GM23248 (cell line): ENCODE data around the gene LPGAT1. TPM values are rescaled to one million over a fixed set of nuclear protein-coding genes. Genes with fewer than 3 reads are reported as not detected.

Source experiments
- DNase-seq: peaks from one replicate; pipeline ENCODE4 v3.0.0-alpha.2; 2015
- H2AFZ ChIP-seq: fragments of 200-600 bp; sonication (generic); 2 replicates; pipeline ENCODE4 v1.6.1; 2016; ENCODE audit warnings: antibody characterized with exemption
- H3F3A ChIP-seq: fragments of 200-600 bp; sonication (generic); 2 replicates; pipeline ENCODE4 v1.6.1; 2016; ENCODE audit warnings: mild to moderate bottlenecking, antibody characterized with exemption, mixed run types; ENCODE audit not compliant: insufficient read depth
- H3K27ac ChIP-seq: fragments of 200-600 bp; sonication (generic); 2 replicates; pipeline ENCODE4 v1.5.1; 2016; ENCODE audit warnings: mild to moderate bottlenecking
- H3K27me3 ChIP-seq: fragments of 200-600 bp; sonication (generic); replicated peaks from 2 replicates; pipeline ENCODE4 v1.6.1; 2016; ENCODE audit warnings: mild to moderate bottlenecking; ENCODE audit not compliant: insufficient read depth
- H3K36me3 ChIP-seq: fragments of 200-600 bp; sonication (generic); 2 replicates; pipeline ENCODE4 v1.6.1; 2016; ENCODE audit warnings: low read depth, mild to moderate bottlenecking
- H3K4me1 ChIP-seq: fragments of 200-600 bp; sonication (generic); 2 replicates; pipeline ENCODE4 v1.6.1; 2016; ENCODE audit warnings: mild to moderate bottlenecking; ENCODE audit not compliant: insufficient read depth
- H3K4me2 ChIP-seq: fragments of 200-600 bp; sonication (generic); one replicate; pipeline ENCODE4 v1.6.1; 2016; ENCODE audit warnings: mild to moderate bottlenecking; ENCODE audit not compliant: unreplicated experiment
- H3K4me3 ChIP-seq: fragments of 200-600 bp; sonication (generic); 2 replicates; pipeline ENCODE4 v1.5.1; 2016; ENCODE audit warnings: mild to moderate bottlenecking
- H3K79me2 ChIP-seq: fragments of 200-600 bp; sonication (generic); 2 replicates; pipeline ENCODE4 v1.6.1; 2016; ENCODE audit warnings: mild to moderate bottlenecking; ENCODE audit not compliant: insufficient read depth
- H3K9ac ChIP-seq: fragments of 200-600 bp; sonication (generic); 2 replicates; pipeline ENCODE4 v1.6.1; 2016; ENCODE audit warnings: mild to moderate bottlenecking
- H3K9me2 ChIP-seq: fragments of 200-600 bp; sonication (generic); 2 replicates; pipeline ENCODE4 v1.6.1; 2016; ENCODE audit warnings: mixed run types, mild to moderate bottlenecking, moderate library complexity; ENCODE audit not compliant: insufficient read depth
- H3K9me3 ChIP-seq: fragments of 200-600 bp; sonication (generic); one replicate; pipeline ENCODE4 v1.6.1; 2017; ENCODE audit warnings: low read depth
- H4K20me1 ChIP-seq: fragments of 200-600 bp; sonication (generic); 2 replicates; pipeline ENCODE4 v1.6.0; 2016; ENCODE audit not compliant: insufficient read depth
- EZH2 ChIP-seq: fragments of 200-600 bp; sonication (generic); IDR thresholded peaks from 2 replicates; pipeline ENCODE4 v1.6.1; 2018; ENCODE audit warnings: antibody characterized with exemption, mild to moderate bottlenecking; ENCODE audit not compliant: insufficient read depth, poor library complexity, severe bottlenecking
- EZH2phosphoT487 ChIP-seq: fragments of 200-600 bp; sonication (generic); IDR thresholded peaks from 2 replicates; pipeline ENCODE4 v1.6.1; 2018; ENCODE audit warnings: antibody characterized with exemption, moderate library complexity, mild to moderate bottlenecking, low read depth; ENCODE audit not compliant: insufficient read depth
- WGBS, 2 experiments: methylation state at CpG; one replicate each; pipeline ENCODE4 v1.1.6; 2015 to 2017; ENCODE audit warnings: low lambda C conversion rate in 2 of 2, low coverage in 1 of 2; ENCODE audit errors: missing lambda C conversion rate in 2 of 2; 5-methylcytosine and 5-hydroxymethylcytosine counted together
- in situ Hi-C: fragments of 300-500 bp; cut with MboI; formaldehyde crosslinking; loops from 2 replicates; pipeline ENCODE4 v1.15.0; 2020
- polyA plus RNA-seq: library from polyadenylated mRNA; unstranded; fragments of >200 nt; fragmentation: Nextera tagmentation; extraction: Ambion mirVana; gene quantifications from 2 replicates; pipeline ENCODE4 v1.2.1, GENCODE V29; 2016
- total RNA-seq: library from RNA; depleted of rRNA; stranded (reverse); fragments of >200 nt; shearing (Covaris generic); gene quantifications from 2 replicates; pipeline ENCODE4 v1.2.3, GENCODE V29; 2014

LPGAT1 gene
- total and polyA plus RNA-seq, 2 experiments from 2014 or later = 13.5 to 62.4 TPM

GRCh38 chr1:211808475-211808874 is 22.1 kb downstream of the LPGAT1 start:
- Histone ChIP-seq H3K27ac (no peak overlapping the region), H3F3A (no peaks in the 10 kb centered on the region), H3K4me3 (no peak overlapping the region), H3K36me3 (peaks cover 29% of the 10 kb centered on the region), H3K4me2 (no peak overlapping the region), H4K20me1 (no peaks in the 10 kb centered on the region), H3K79me2 (peaks cover 37% of the 10 kb centered on the region), H2AFZ (no peak overlapping the region), H3K9ac (no peak overlapping the region), H3K9me3 (no peaks in the 10 kb centered on the region), H3K4me1 (no peaks in the 10 kb centered on the region), H3K27me3 (no peaks in the 10 kb centered on the region), H3K9me2 (no peaks in the 10 kb centered on the region)
- WGBS, 2 experiments = 89 to 95% methylated on average over 2 of the region's 2 CpGs
- TF ChIP-seq EZH2 (no peak), EZH2phosphoT487 (no peak)
- in situ Hi-C loops = no loop called here
- no peak for DNase-seq

GRCh38 chr1:211804915-211805314 is 25.6 kb downstream of the LPGAT1 start:
- TF ChIP-seq EZH2 (no peak), EZH2phosphoT487 (no peak)
- H3K27ac ChIP-seq = no peak overlapping the region
- DNase-seq = no peak
- WGBS, 2 experiments = 57 to 59% methylated on average over 2 of the region's 2 CpGs
- H3K27me3 ChIP-seq = no peaks in the 10 kb centered on the region
- H3K4me1 ChIP-seq = no peaks in the 10 kb centered on the region
- no peaks in the 10 kb centered on the region for H3K9me2 ChIP-seq
- H3K36me3 ChIP-seq = peaks cover 23% of the 10 kb centered on the region
- H4K20me1 ChIP-seq = no peaks in the 10 kb centered on the region
- no peaks in the 10 kb centered on the region for H3F3A ChIP-seq
- no peak overlapping the region for H2AFZ ChIP-seq
- H3K4me3 ChIP-seq = no peak overlapping the region
- no peak overlapping the region for H3K4me2 ChIP-seq
- in situ Hi-C loops = no loop called here
- no peak overlapping the region for H3K9ac ChIP-seq
- peaks cover 32% of the 10 kb centered on the region for H3K79me2 ChIP-seq
- no peaks in the 10 kb centered on the region for H3K9me3 ChIP-seq

DNA sequence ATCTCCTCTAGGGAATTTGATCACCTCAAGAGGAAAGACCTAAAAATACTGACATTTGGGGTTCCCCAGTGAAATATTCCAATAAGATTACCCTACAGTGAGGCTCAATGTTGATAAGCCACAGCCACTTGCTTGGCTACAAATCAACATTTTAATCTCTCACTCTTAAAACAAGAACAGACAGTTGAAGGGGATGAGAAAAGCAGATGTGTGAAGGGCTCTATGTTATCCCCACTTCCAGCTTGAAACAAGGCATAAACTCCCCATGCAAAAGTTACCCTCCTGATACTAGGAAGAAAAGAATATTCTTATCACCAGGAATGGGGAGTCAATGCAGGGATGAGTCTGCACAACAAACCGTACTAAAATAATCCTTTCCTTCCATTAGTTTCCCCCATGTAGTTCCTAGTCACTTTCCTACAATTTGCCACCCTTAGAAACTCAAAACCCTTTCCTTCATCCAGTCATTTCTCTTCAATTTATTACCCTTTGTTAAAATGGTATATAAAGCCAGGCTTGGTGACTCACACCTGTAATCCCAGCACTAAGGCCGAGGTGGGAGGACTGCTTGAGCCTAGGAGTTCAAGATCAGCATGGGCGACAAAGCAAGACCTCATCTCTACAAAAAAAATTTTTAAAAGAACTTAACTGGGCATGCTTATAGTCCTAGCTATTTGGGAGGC is 29.5 kb downstream of the LPGAT1 start:
- H3F3A ChIP-seq = no peaks in the 10 kb centered on the region
- no peak overlapping the region for H3K27ac ChIP-seq
- TF ChIP-seq EZH2phosphoT487 (no peak), EZH2 (no peak)
- H3K4me3 ChIP-seq = no peak overlapping the region
- no peak overlapping the region for H3K4me2 ChIP-seq
- no peak overlapping the region for H3K9ac ChIP-seq
- no peaks in the 10 kb centered on the region for H3K9me3 ChIP-seq
- H2AFZ ChIP-seq = no peak overlapping the region
- H3K36me3 ChIP-seq = peaks cover 14% of the 10 kb centered on the region
- no peaks in the 10 kb centered on the region for H3K27me3 ChIP-seq
- no peaks in the 10 kb centered on the region for H3K9me2 ChIP-seq
- in situ Hi-C loops = no loop called here
- DNase-seq = no peak
- 94 to 96% methylated on average over 3 of the region's 3 CpGs for WGBS, 2 experiments
- peaks cover 28% of the 10 kb centered on the region for H3K79me2 ChIP-seq
- no peaks in the 10 kb centered on the region for H4K20me1 ChIP-seq
- no peaks in the 10 kb centered on the region for H3K4me1 ChIP-seq

GRCh38 chr1:211797994-211798393 is 32.6 kb downstream of the LPGAT1 start:
- H3K4me1 ChIP-seq = no peaks in the 10 kb centered on the region
- TF ChIP-seq EZH2 (no peak), EZH2phosphoT487 (no peak)
- H3K36me3 ChIP-seq = peaks cover 8% of the 10 kb centered on the region
- WGBS, 2 experiments = 71 to 74% methylated on average over 2 of the region's 2 CpGs
- H3K9me3 ChIP-seq = no peaks in the 10 kb centered on the region
- H3F3A ChIP-seq = no peaks in the 10 kb centered on the region
- no peak overlapping the region for H3K9ac ChIP-seq
- in situ Hi-C loops = no loop called here
- DNase-seq = no peak
- H4K20me1 ChIP-seq = no peaks in the 10 kb centered on the region
- no peaks in the 10 kb centered on the region for H3K27me3 ChIP-seq
- no peak overlapping the region for H3K27ac ChIP-seq
- peaks cover 12% of the 10 kb centered on the region; the same call in 1 of the 2 replicates for H3K79me2 ChIP-seq
- H3K9me2 ChIP-seq = no peaks in the 10 kb centered on the region
- no peak overlapping the region for H3K4me3 ChIP-seq
- H3K4me2 ChIP-seq = no peak overlapping the region
- H2AFZ ChIP-seq = no peak overlapping the region

- DNase-seq = no peak
- Histone ChIP-seq H3K9me3 (no peaks in the 10 kb centered on the region), H3K27me3 (no peaks in the 10 kb centered on the region), H3K36me3 (peaks cover 2% of the 10 kb centered on the region; the same call in 1 of the 2 replicates), H3K79me2 (no peaks in the 10 kb centered on the region), H3K4me3 (no peak overlapping the region), H3F3A (no peaks in the 10 kb centered on the region), H3K27ac (no peak overlapping the region), H4K20me1 (no peaks in the 10 kb centered on the region), H3K9me2 (no peaks in the 10 kb centered on the region), H3K4me2 (no peak overlapping the region), H2AFZ (no peak overlapping the region), H3K4me1 (no peaks in the 10 kb centered on the region), H3K9ac (no peak overlapping the region)
- in situ Hi-C loops = no loop called here
- TF ChIP-seq EZH2 = no peak
- TF ChIP-seq EZH2phosphoT487 = no peak
- WGBS, 2 experiments = 94 to 100% methylated on average over 2 of the region's 2 CpGs
Measured at GRCh38 chr1:211791979-211792378, 38.6 kb downstream of the LPGAT1 start.
